GM12878 (cell line): ENCODE results near the gene OR6B3. TPM values are rescaled to one million over a fixed set of nuclear protein-coding genes. Genes with fewer than 3 reads are reported as not detected.

Experiments used
- ATAC-seq: fragments of 200-7000 bp; cut with Tn5 transposase; 3 replicates; pipeline ENCODE4 v1.9.1; 2020; ENCODE audit warnings: mild to moderate bottlenecking, moderate library complexity
- BruUV-seq: library from RNA; stranded (reverse); fragments of 400-500 nt; replicated peaks from 2 replicates; lab custom pipeline; 2021; lab: Mats Ljungman, UMichigan
- CTCF ChIA-PET: fragments of 300-600 bp; sonication (Branson Sonifier 250); formaldehyde crosslinking; extraction: SDS; loops from one replicate; lab custom pipeline; 2021; ENCODE audit warnings: inconsistent platforms; lab: Yijun Ruan, JAX
- POLR2A ChIA-PET: fragments of 350-600 bp; formaldehyde crosslinking; extraction: SDS; loops from one replicate; lab custom pipeline; 2021; ENCODE audit warnings: inconsistent platforms; lab: Charles Lee
- RAD21 ChIA-PET: fragments of 300-600 bp; sonication (Branson Sonifier 250); formaldehyde crosslinking; loops from one replicate; lab custom pipeline; 2023; ENCODE audit warnings: antibody characterized with exemption; ENCODE audit not compliant: unreplicated experiment; lab: Charles Lee
- SMC1A ChIA-PET: fragments of 300-600 bp; sonication (Branson Sonifier 250); formaldehyde crosslinking; loops from one replicate; lab custom pipeline; 2023; ENCODE audit not compliant: unreplicated experiment, uncharacterized antibody; lab: Charles Lee
- DNase-seq: peaks from one replicate; pipeline ENCODE4 v3.0.0-alpha.2; 2011; ENCODE audit warnings: low read depth, low spot score
- FAIRE-seq: peaks from 3 replicates; lab custom pipeline; 2011; peaks lifted over from hg19 to GRCh38; lab: Jason Lieb, UNC
- H2AFZ ChIP-seq: 2 replicates; pipeline ENCODE4 v1.6.0; 2011; ENCODE audit warnings: low read depth, low read length, control low read depth; ENCODE audit not compliant: control insufficient read depth
- H3K27ac ChIP-seq: 2 replicates; pipeline ENCODE4 v1.5.1; 2011; ENCODE audit warnings: control low read depth; ENCODE audit not compliant: control insufficient read depth, insufficient read depth
- H3K27me3 ChIP-seq, 2 experiments: replicated peaks in 1 of 2; 2 replicates each; pipeline versions ENCODE4 v1.6.0 to v1.6.1; 2011; ENCODE audit warnings: low read length in 1 of 2; ENCODE audit not compliant: control insufficient read depth in 2 of 2, insufficient read depth in 2 of 2
- H3K36me3 ChIP-seq, 2 experiments: 2 replicates each; pipeline ENCODE4 v1.5.1; 2011; ENCODE audit warnings: low read length in 1 of 2; ENCODE audit not compliant: control insufficient read depth in 2 of 2, insufficient read depth in 2 of 2
- H3K4me1 ChIP-seq: 2 replicates; pipeline ENCODE4 v1.6.1; 2011; ENCODE audit warnings: mild to moderate bottlenecking, low read length, moderate library complexity, mixed read lengths; ENCODE audit not compliant: control insufficient read depth, insufficient read depth
- H3K4me2 ChIP-seq: 2 replicates; pipeline ENCODE4 v1.6.0; 2011; ENCODE audit warnings: control low read depth; ENCODE audit not compliant: control insufficient read depth, insufficient read depth
- H3K4me3 ChIP-seq: fragments of 200-600 bp; sonication (generic); 2 replicates; pipeline ENCODE4 v1.5.1; 2016
- H3K79me2 ChIP-seq: 2 replicates; pipeline ENCODE4 v1.6.0; 2011; ENCODE audit warnings: low read length; ENCODE audit not compliant: control insufficient read depth, insufficient read depth
- H3K9ac ChIP-seq: 2 replicates; pipeline ENCODE4 v1.8.0; 2011; ENCODE audit warnings: low read length, control low read depth, mixed read lengths; ENCODE audit not compliant: control insufficient read depth, insufficient read depth
- H3K9me3 ChIP-seq: replicated peaks from 3 replicates; pipeline ENCODE4 v1.5.1; 2011; ENCODE audit warnings: mild to moderate bottlenecking, low read length; ENCODE audit not compliant: control insufficient read depth, insufficient read depth
- H4K20me1 ChIP-seq: 2 replicates; pipeline ENCODE4 v1.6.0; 2011; ENCODE audit not compliant: control insufficient read depth, insufficient read depth
- CREM ChIP-seq: IDR thresholded peaks from 2 replicates; pipeline ENCODE4 v1.6.1; 2014; ENCODE audit warnings: antibody characterized with exemption, low read depth
- IKZF1 ChIP-seq: fragments of 450-650 bp; conservative IDR thresholded peaks from 2 replicates; pipeline ENCODE4 v1.6.1; 2017; ENCODE audit warnings: antibody characterized with exemption, mild to moderate bottlenecking
- NBN ChIP-seq: fragments of 450-650 bp; IDR thresholded peaks from 2 replicates; pipeline ENCODE4 v1.6.1; 2016
- RBBP5 ChIP-seq: fragments of 200-600 bp; sonication (generic); conservative IDR thresholded peaks from 2 replicates; pipeline ENCODE4 v1.6.1; 2016
- USF1 ChIP-seq: IDR thresholded peaks from 2 replicates; pipeline ENCODE4 v1.6.1; 2011; ENCODE audit warnings: borderline replicate concordance, low read depth, mild to moderate bottlenecking, moderate library complexity, mixed read lengths, low read length; ENCODE audit not compliant: insufficient read depth; ENCODE audit errors: extremely low read length
- YY1 ChIP-seq: IDR thresholded peaks from 2 replicates; pipeline ENCODE4 v1.6.1; 2011; ENCODE audit warnings: low read depth, mild to moderate bottlenecking, low read length
- WGBS: methylation state at CpG from one replicate; pipeline ENCODE4 v1.1.6; 2016; ENCODE audit warnings: low lambda C conversion rate; ENCODE audit not compliant: insufficient replicate concordance, insufficient coverage; ENCODE audit errors: missing lambda C conversion rate; 5-methylcytosine and 5-hydroxymethylcytosine counted together
- in situ Hi-C: fragments of 300-500 bp; cut with MboI; formaldehyde crosslinking; loops from 9 replicates; pipeline ENCODE4 v1.14.3; 2018; ENCODE audit warnings: mixed read lengths
- intact Hi-C: fragments of 100-400 bp; cut with micrococcal nuclease; formaldehyde crosslinking; loops from one replicate; pipeline ENCODE4 v1.14.2; 2022; ENCODE audit not compliant: unreplicated experiment
- polyA plus RNA-seq, 11 experiments: library from polyadenylated mRNA; depleted of rRNA in 4 of 11; unstranded in 6 of 11; stranded (reverse) in 5 of 11; fragments of >200 nt; fragmentation: Nextera tagmentation in 4 of 11; fragmentation: Illumina TruSeq in 1 of 11; extraction: Ambion mirVana in 4 of 11; extraction: Trizol in 1 of 11; gene quantifications; 1 replicate in 1 of 11; 2 replicates in 10 of 11; pipeline versions ENCODE4 v1.2.1 to v1.2.3, GENCODE V29; 2011 to 2016; ENCODE audit warnings: inconsistent platforms in 2 of 11, missing spikeins in 2 of 11, low read depth in 1 of 11
- total RNA-seq, 4 experiments: library from RNA; depleted of rRNA in 3 of 4; stranded (reverse); fragments of >200 nt in 3 of 4; fragmentation: Illumina TruSeq in 1 of 4; extraction: Trizol in 1 of 4; gene quantifications; 2 replicates each; pipeline versions ENCODE4 v1.2.1 to v1.2.3, GENCODE V29; 2013 to 2021
- TF ChIP-seq, protein P1 (sequence below): fragments of 450-650 bp; IDR thresholded peaks from 2 replicates; pipeline ENCODE4 v1.6.1; 2018; ENCODE audit warnings: mild to moderate bottlenecking, low read depth, moderate library complexity; ENCODE audit not compliant: partially characterized antibody

OR6B3 gene
- total and polyA plus RNA-seq, 10 of the 15 experiments (the other 5 are each of a cell fraction or from before 2014, with no cell fraction given), result not detected

- peaks cover 35% of the 10 kb centered on the region for H3K79me2 ChIP-seq
- H3K4me2 ChIP-seq, result peak overlapping the region; percentile 79
- H3K27me3 ChIP-seq, result no peaks in the 10 kb centered on the region
- 1% methylated on average over 22 of the region's 22 CpGs for WGBS
- H2AFZ ChIP-seq, result no peak overlapping the region
- FAIRE-seq (no peak), DNase-seq (no peak), ATAC-seq (peak; percentile 46)
- peaks cover 4% of the 10 kb centered on the region; the same call in 1 of the 2 replicates for H4K20me1 ChIP-seq
- BruUV-seq, result no TSS peak
- ChIA-PET CTCF (interaction anchor here (0.7 to 1.2 kb wide), 2 partner anchors 16 to 36 kb away, joined by 3 to 4 read pairs; no protein-coding TSS in a partner anchor), SMC1A (no interaction called here), RAD21 (no interaction called here)
- H3K4me3 ChIP-seq, result peak overlapping the region; percentile 79
- H3K27ac ChIP-seq, result peak overlapping the region; percentile 50; the same call in 1 of the 2 replicates
- intact Hi-C loops, result no loop called here
- H3K9ac ChIP-seq, result peak overlapping the region; percentile 88
- in situ Hi-C loops, result no loop called here
- peaks cover 7 to 8% of the 10 kb centered on the region in 2 experiments for H3K36me3 ChIP-seq
- no peaks in the 10 kb centered on the region; the same call in none of the 2 replicates for H3K4me1 ChIP-seq
- TF ChIP-seq RBBP5, result no peak
- TF ChIP-seq NBN, result no peak
- TF ChIP-seq, all 136 proteins: peak for 0
- POLR2A ChIA-PET, result interaction anchor here (0.6 kb wide), 1 partner anchor 1567 kb away, joined by 3 read pairs; no protein-coding TSS in a partner anchor
- H3K9me3 ChIP-seq, result no peaks in the 10 kb centered on the region
Measured at GRCh38 chr2:240024766-240025165, 28.6 kb downstream of the OR6B3 start.

- intact Hi-C loops, result no loop called here
- ChIA-PET POLR2A (no interaction called here), RAD21 (no interaction called here), CTCF (interaction anchor here (1.8 to 4.5 kb wide), 2 partner anchors 8 to 31 kb away, joined by 7 to 19 read pairs; no protein-coding TSS in a partner anchor), SMC1A (no interaction called here)
- H2AFZ ChIP-seq, result no peak overlapping the region
- WGBS, result 76% methylated on average over 9 of the region's 9 CpGs
- H3K4me3 ChIP-seq, result peak overlapping the region; percentile 79; the same call in 1 of the 2 replicates
- H3K36me3 ChIP-seq, result peaks cover 7 to 9% of the 10 kb centered on the region in 2 experiments
- TSS peak; percentile 65 for BruUV-seq
- no peaks in the 10 kb centered on the region for H3K27me3 ChIP-seq
- peak overlapping the region; percentile 88; the same call in 1 of the 2 replicates for H3K9ac ChIP-seq
- no peak for DNase-seq
- H3K4me1 ChIP-seq, result no peaks in the 10 kb centered on the region; the same call in none of the 2 replicates
- H3K9me3 ChIP-seq, result no peaks in the 10 kb centered on the region
- H4K20me1 ChIP-seq, result peaks cover 4% of the 10 kb centered on the region; the same call in 1 of the 2 replicates
- peaks cover 35% of the 10 kb centered on the region for H3K79me2 ChIP-seq
- no peak for ATAC-seq
- FAIRE-seq, result no peak
- H3K27ac ChIP-seq, result no peak overlapping the region
- in situ Hi-C loops, result no loop called here
- peak overlapping the region; percentile 79 for H3K4me2 ChIP-seq
- TF ChIP-seq YY1 (no peak), CREM (no peak), USF1 (no peak), IKZF1 (no peak)
- TF ChIP-seq, protein P1, sequence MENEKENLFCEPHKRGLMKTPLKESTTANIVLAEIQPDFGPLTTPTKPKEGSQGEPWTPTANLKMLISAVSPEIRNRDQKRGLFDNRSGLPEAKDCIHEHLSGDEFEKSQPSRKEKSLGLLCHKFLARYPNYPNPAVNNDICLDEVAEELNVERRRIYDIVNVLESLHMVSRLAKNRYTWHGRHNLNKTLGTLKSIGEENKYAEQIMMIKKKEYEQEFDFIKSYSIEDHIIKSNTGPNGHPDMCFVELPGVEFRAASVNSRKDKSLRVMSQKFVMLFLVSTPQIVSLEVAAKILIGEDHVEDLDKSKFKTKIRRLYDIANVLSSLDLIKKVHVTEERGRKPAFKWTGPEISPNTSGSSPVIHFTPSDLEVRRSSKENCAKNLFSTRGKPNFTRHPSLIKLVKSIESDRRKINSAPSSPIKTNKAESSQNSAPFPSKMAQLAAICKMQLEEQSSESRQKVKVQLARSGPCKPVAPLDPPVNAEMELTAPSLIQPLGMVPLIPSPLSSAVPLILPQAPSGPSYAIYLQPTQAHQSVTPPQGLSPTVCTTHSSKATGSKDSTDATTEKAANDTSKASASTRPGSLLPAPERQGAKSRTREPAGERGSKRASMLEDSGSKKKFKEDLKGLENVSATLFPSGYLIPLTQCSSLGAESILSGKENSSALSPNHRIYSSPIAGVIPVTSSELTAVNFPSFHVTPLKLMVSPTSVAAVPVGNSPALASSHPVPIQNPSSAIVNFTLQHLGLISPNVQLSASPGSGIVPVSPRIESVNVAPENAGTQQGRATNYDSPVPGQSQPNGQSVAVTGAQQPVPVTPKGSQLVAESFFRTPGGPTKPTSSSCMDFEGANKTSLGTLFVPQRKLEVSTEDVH, result no peak
Measured at GRCh38 chr2:240023792-240024191, 29.5 kb downstream of the OR6B3 start.
